ENCODE results near the gene SLC35B2.

SLC35B2 gene

DNA sequence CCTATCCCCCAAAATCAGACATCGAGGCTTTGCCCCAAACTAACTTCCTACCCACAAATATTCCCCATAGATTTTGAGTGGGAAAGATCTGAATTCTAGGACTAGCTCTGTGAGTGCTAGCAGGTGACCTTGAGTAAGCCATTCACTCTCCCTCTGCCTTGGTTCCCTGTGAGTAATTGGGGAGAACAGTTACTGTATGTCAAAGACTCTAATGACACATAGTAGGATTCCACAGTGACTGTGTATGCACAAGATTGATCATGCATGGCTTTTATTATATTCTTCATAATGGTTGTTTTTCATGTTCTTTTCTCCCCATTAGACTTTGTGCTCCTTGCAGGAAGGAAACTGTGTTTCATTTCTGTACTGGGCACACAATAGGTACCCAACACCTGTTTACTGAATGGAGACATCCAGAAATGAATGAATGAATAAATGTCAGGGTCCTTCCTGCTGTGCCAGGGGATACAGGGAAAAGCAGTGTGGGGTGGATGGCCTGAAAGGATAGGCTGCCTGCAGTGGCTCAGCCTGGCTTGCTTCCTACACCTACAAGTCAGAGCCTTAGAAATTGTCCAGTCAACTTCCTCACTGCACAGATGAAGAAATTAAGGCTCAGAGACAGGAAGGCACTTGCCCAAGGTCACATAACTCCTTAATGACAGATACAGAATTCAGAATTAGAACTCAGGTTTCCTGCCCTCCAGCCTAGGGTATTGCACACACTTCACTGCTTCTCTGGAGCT is 12.0 kb upstream of the SLC35B2 start:
- no peak for TF ChIP-seq CTCF (IDR thresholded peaks at IDR 0.05)
- Histone ChIP-seq H3K9me3 (no peaks in the 10 kb centered on the region), H3K36me3 (no peaks in the 10 kb centered on the region), H3K27ac (peak overlapping the region; percentile 13), H3K4me3 (ENCODE audit: low read depth in 1 of 2, low read length in 1 of 2) (no peak overlapping the region), H3K4me1 (ENCODE audit: control insufficient read depth in 1 of 2, insufficient read depth in 1 of 2, low read depth in 1 of 2, low read length in 1 of 2) (peaks cover 23 to 31% of the 10 kb centered on the region in 2 experiments), H3K27me3 (peaks cover 61% of the 10 kb centered on the region)

- peaks cover 35 to 43% of the 10 kb centered on the region in 2 experiments for H3K4me1 ChIP-seq (ENCODE audit: control insufficient read depth in 1 of 2, insufficient read depth in 1 of 2, low read depth in 1 of 2, low read length in 1 of 2)
- H3K27ac ChIP-seq: no peak overlapping the region
- TF ChIP-seq CTCF (IDR thresholded peaks at IDR 0.05): peak; percentile 92
- no peaks in the 10 kb centered on the region for H3K36me3 ChIP-seq
- H3K9me3 ChIP-seq: no peaks in the 10 kb centered on the region
- H3K4me3 ChIP-seq (ENCODE audit: low read depth in 1 of 2, low read length in 1 of 2): no peak overlapping the region
- peaks cover 49% of the 10 kb centered on the region for H3K27me3 ChIP-seq
Observed at GRCh38 chr6:44268095-44268628, 10.8 kb upstream of the SLC35B2 start.

DNA sequence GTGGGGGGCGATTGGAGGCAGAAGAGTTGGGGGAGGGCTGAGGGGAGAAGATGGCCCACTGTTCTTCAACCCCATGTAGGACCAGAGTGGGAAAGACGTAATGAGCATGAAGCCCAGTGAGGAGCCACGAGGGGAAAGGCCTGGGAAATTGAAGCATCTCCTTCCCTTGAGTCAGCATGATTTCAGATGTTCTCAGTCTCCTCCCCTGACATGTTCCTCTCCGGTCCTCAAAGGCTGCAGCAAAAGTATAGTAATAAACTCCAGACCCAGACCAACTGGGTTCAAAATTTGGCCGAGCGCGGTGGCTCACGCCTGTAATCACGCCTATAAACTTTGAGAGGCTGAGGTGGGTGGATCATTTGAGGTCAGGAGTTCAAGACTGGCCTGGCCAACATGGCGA is 9.9 kb upstream of the SLC35B2 start:
- peaks cover 40% of the 10 kb centered on the region for H3K27me3 ChIP-seq
- H3K36me3 ChIP-seq: no peaks in the 10 kb centered on the region
- H3K4me3 ChIP-seq (ENCODE audit: low read depth in 1 of 2, low read length in 1 of 2): no peak overlapping the region
- H3K9me3 ChIP-seq: no peaks in the 10 kb centered on the region
- H3K27ac ChIP-seq: no peak overlapping the region
- TF ChIP-seq CTCF (IDR thresholded peaks at IDR 0.05): no peak
- peaks cover 44 to 51% of the 10 kb centered on the region in 2 experiments for H3K4me1 ChIP-seq (ENCODE audit: control insufficient read depth in 1 of 2, insufficient read depth in 1 of 2, low read depth in 1 of 2, low read length in 1 of 2)

GRCh38 chr6:44266347-44266746 is 9.0 kb upstream of the SLC35B2 start:
- no peak for TF ChIP-seq CTCF (IDR thresholded peaks at IDR 0.05)
- no peak overlapping the region for H3K27ac ChIP-seq
- peaks cover 3% of the 10 kb centered on the region for H3K36me3 ChIP-seq
- peaks cover 48 to 51% of the 10 kb centered on the region in 2 experiments for H3K4me1 ChIP-seq (ENCODE audit: control insufficient read depth in 1 of 2, insufficient read depth in 1 of 2, low read depth in 1 of 2, low read length in 1 of 2)
- no peak overlapping the region for H3K4me3 ChIP-seq (ENCODE audit: low read depth in 1 of 2, low read length in 1 of 2)
- peaks cover 31% of the 10 kb centered on the region for H3K27me3 ChIP-seq
- no peaks in the 10 kb centered on the region for H3K9me3 ChIP-seq

DNA sequence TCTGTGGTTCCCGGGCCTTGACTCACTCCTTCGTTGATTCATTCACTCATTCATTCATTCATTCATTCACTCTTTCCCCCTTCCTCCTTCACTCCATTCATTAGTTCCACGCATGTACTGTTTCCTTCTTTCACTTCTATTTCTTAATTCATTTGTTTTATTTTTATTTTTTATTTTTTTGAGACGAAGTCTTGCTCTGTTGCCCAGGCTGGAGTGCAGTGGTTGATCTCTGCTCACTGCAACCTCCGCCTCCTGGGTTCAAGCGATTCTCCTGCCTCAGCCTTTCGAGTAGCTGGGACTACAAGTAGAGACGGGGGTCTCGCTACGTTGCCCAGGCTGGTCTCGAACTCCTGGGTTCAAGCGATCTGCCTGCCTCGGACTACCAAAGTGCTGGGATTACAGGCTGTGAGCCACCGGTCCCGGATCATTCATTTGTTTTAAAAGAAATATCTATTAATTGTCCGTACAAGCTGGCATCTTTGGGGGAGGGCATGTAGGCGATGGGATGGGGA is 8.4 kb upstream of the SLC35B2 start:
- no peak for TF ChIP-seq CTCF (IDR thresholded peaks at IDR 0.05)
- H3K27me3 ChIP-seq: peaks cover 26% of the 10 kb centered on the region
- peaks cover 46 to 48% of the 10 kb centered on the region in 2 experiments for H3K4me1 ChIP-seq (ENCODE audit: control insufficient read depth in 1 of 2, insufficient read depth in 1 of 2, low read depth in 1 of 2, low read length in 1 of 2)
- H3K36me3 ChIP-seq: peaks cover 4% of the 10 kb centered on the region
- H3K4me3 ChIP-seq (ENCODE audit: low read depth in 1 of 2, low read length in 1 of 2): peak overlapping the region; percentile 74 to 77
- H3K9me3 ChIP-seq: no peaks in the 10 kb centered on the region
- peak overlapping the region; percentile 85 for H3K27ac ChIP-seq

Measured in neutrophil (primary cell).